ENCODE results near the gene TTBK1. TPM values are rescaled to one million over a fixed set of nuclear protein-coding genes. Genes with fewer than 3 reads are reported as not detected.

The TTBK1 gene
- total RNA-seq, 1 experiment from 2014 or later, result 0.61 TPM

DNA sequence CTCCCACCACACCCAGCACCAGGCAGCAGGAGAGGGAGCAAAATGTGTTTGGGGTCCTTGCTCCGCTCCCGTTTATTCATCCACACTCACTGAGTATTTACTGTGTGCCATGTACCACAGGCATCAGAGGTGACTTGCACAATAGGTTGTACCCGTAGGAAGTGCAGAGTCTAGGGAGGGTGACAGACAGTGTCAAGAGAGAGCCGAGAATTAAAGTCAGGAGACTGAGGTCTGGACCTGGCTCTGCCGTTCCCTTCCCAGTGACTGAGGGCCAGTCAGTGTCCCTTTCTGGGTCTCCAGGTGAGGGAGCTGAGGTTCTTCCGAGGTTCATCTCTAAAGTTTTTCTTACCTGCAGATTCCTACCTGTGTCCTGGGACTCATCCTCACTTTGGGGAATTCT, 22.3 kb downstream of the TTBK1 start:
- Histone ChIP-seq H3K4me1 (peaks cover 43% of the 10 kb centered on the region), H3K27me3 (replicated peaks; ENCODE audit: control insufficient read depth, insufficient read depth, low read length) (no peaks in the 10 kb centered on the region), H3K4me3 (ENCODE audit: low read depth, low read length) (no peak overlapping the region), H3K9me3 (no peaks in the 10 kb centered on the region), H3K36me3 (ENCODE audit: control insufficient read depth, insufficient read depth, low read length) (no peaks in the 10 kb centered on the region)
- no peak overlapping the region for H3K27ac Mint-ChIP-seq (ENCODE audit: unreplicated experiment)
- H3K36me3 Mint-ChIP-seq (ENCODE audit: insufficient read depth, unreplicated experiment), result no peaks in the 10 kb centered on the region
- TF ChIP-seq, protein P1, sequence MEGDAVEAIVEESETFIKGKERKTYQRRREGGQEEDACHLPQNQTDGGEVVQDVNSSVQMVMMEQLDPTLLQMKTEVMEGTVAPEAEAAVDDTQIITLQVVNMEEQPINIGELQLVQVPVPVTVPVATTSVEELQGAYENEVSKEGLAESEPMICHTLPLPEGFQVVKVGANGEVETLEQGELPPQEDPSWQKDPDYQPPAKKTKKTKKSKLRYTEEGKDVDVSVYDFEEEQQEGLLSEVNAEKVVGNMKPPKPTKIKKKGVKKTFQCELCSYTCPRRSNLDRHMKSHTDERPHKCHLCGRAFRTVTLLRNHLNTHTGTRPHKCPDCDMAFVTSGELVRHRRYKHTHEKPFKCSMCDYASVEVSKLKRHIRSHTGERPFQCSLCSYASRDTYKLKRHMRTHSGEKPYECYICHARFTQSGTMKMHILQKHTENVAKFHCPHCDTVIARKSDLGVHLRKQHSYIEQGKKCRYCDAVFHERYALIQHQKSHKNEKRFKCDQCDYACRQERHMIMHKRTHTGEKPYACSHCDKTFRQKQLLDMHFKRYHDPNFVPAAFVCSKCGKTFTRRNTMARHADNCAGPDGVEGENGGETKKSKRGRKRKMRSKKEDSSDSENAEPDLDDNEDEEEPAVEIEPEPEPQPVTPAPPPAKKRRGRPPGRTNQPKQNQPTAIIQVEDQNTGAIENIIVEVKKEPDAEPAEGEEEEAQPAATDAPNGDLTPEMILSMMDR (IDR thresholded peaks at IDR 0.05; ENCODE audit: insufficient read depth in 1 of 2, low read depth in 1 of 2, low read length in 1 of 2, severe bottlenecking in 1 of 2, unreplicated experiment in 1 of 2), result no peak
- H3K4me1 Mint-ChIP-seq (ENCODE audit: low read depth, unreplicated experiment), result peaks cover 29% of the 10 kb centered on the region
- no peaks in the 10 kb centered on the region for H3K9me3 Mint-ChIP-seq (ENCODE audit: unreplicated experiment)
- DNase-seq, result no peak
- ChIA-PET POLR2A (interaction anchor here (0.6 kb wide), 1 partner anchor 212 kb away, joined by 4 read pairs; the partner anchor contains the start of gene TJAP1), CTCF (no interaction called here)
- intact Hi-C loops (cut with micrococcal nuclease; ENCODE audit: unreplicated experiment), result no loop called here
- no peak overlapping the region for H3K4me3 Mint-ChIP-seq (ENCODE audit: unreplicated experiment)
- no peaks in the 10 kb centered on the region for H3K27me3 Mint-ChIP-seq (ENCODE audit: insufficient read depth, unreplicated experiment)
- BruUV-seq (replicated peaks), result no TSS peak

GRCh38 chr6:43267619-43268354, 24.5 kb downstream of the TTBK1 start:
- no peak overlapping the region for H3K4me3 ChIP-seq (ENCODE audit: low read depth, low read length)
- POLR2A ChIA-PET, result interaction anchor here (0.8 kb wide), 1 partner anchor 86 kb away, joined by 3 read pairs; the partner anchor contains the start of gene CUL9
- intact Hi-C loops (cut with micrococcal nuclease; ENCODE audit: unreplicated experiment), result no loop called here

GRCh38 chr6:43268355-43268700, 25.0 kb downstream of the TTBK1 start:
- Mint-ChIP-seq H3K4me3 (ENCODE audit: unreplicated experiment) (no peak overlapping the region), H3K9me3 (ENCODE audit: unreplicated experiment) (no peaks in the 10 kb centered on the region), H3K27me3 (ENCODE audit: insufficient read depth, unreplicated experiment) (no peaks in the 10 kb centered on the region), H3K36me3 (ENCODE audit: insufficient read depth, unreplicated experiment) (no peaks in the 10 kb centered on the region), H3K27ac (ENCODE audit: unreplicated experiment) (no peak overlapping the region), H3K4me1 (ENCODE audit: low read depth, unreplicated experiment) (peaks cover 18% of the 10 kb centered on the region)
- ChIA-PET POLR2A (interaction anchor here (0.8 kb wide), 1 partner anchor 86 kb away, joined by 3 read pairs; the partner anchor contains the start of gene CUL9), CTCF (interaction anchor here (0.5 to 1.1 kb wide), 6 partner anchors 12 to 96 kb away, joined by 3 to 5 read pairs (median 3); no protein-coding TSS in a partner anchor)
- Histone ChIP-seq H3K4me1 (peaks cover 31% of the 10 kb centered on the region), H3K9me3 (no peaks in the 10 kb centered on the region), H3K4me3 (ENCODE audit: low read depth, low read length) (no peak overlapping the region), H3K27me3 (replicated peaks; ENCODE audit: control insufficient read depth, insufficient read depth, low read length) (no peaks in the 10 kb centered on the region), H3K36me3 (ENCODE audit: control insufficient read depth, insufficient read depth, low read length) (no peaks in the 10 kb centered on the region)
- intact Hi-C loops (cut with micrococcal nuclease; ENCODE audit: unreplicated experiment), result no loop called here
- BruUV-seq (replicated peaks), result no TSS peak
- TF ChIP-seq, protein P1 (IDR thresholded peaks at IDR 0.05; ENCODE audit: insufficient read depth in 1 of 2, low read depth in 1 of 2, low read length in 1 of 2, severe bottlenecking in 1 of 2, unreplicated experiment in 1 of 2), result no peak
- DNase-seq, result no peak

More at GRCh38 chr6:43267619-43268354, 24.5 kb downstream of the TTBK1 start:
- Histone ChIP-seq H3K36me3 (ENCODE audit: control insufficient read depth, insufficient read depth, low read length) (no peaks in the 10 kb centered on the region), H3K27me3 (replicated peaks; ENCODE audit: control insufficient read depth, insufficient read depth, low read length) (no peaks in the 10 kb centered on the region), H3K9me3 (no peaks in the 10 kb centered on the region), H3K4me1 (peaks cover 37% of the 10 kb centered on the region)
- Mint-ChIP-seq H3K36me3 (ENCODE audit: insufficient read depth, unreplicated experiment) (no peaks in the 10 kb centered on the region), H3K4me3 (ENCODE audit: unreplicated experiment) (no peak overlapping the region), H3K4me1 (ENCODE audit: low read depth, unreplicated experiment) (peaks cover 18% of the 10 kb centered on the region), H3K27me3 (ENCODE audit: insufficient read depth, unreplicated experiment) (no peaks in the 10 kb centered on the region), H3K9me3 (ENCODE audit: unreplicated experiment) (no peaks in the 10 kb centered on the region), H3K27ac (ENCODE audit: unreplicated experiment) (no peak overlapping the region)
- DNase-seq, result peak; percentile 47 to 80
- CTCF ChIA-PET, result interaction anchor here (0.5 to 1.1 kb wide), 7 partner anchors 13 to 316 kb away, joined by 3 to 5 read pairs (median 3); no protein-coding TSS in a partner anchor
- BruUV-seq (replicated peaks), result no TSS peak
- TF ChIP-seq, protein P1 (IDR thresholded peaks at IDR 0.05; ENCODE audit: insufficient read depth in 1 of 2, low read depth in 1 of 2, low read length in 1 of 2, severe bottlenecking in 1 of 2, unreplicated experiment in 1 of 2), result no peak

Measured in Caco-2 (cell line).